OCI-LY1 (cell line): ENCODE results near the gene VWA2.

Source experiments
- H2AFZ ChIP-seq: fragments of 200-600 bp; sonication (generic), shearing (Covaris generic); 2 replicates; pipeline ENCODE4 v1.6.0; 2014; ENCODE audit warnings: antibody characterized with exemption, mild to moderate bottlenecking, low read length
- H3F3A ChIP-seq: fragments of 200-600 bp; sonication (generic), shearing (Covaris generic); 2 replicates; pipeline ENCODE4 v1.6.0; 2014; ENCODE audit warnings: mild to moderate bottlenecking, antibody characterized with exemption, low read length, moderate library complexity; ENCODE audit not compliant: insufficient read depth
- H3K27ac ChIP-seq: fragments of 200-600 bp; sonication (generic); 2 replicates; pipeline ENCODE4 v1.5.1; 2014; ENCODE audit warnings: low read length, mixed run types, mild to moderate bottlenecking, low read depth; ENCODE audit not compliant: poor library complexity, severe bottlenecking
- H3K27me3 ChIP-seq: fragments of 200-600 bp; sonication (generic); 2 replicates; pipeline ENCODE4 v1.6.0; 2014; ENCODE audit warnings: antibody characterized with exemption, mild to moderate bottlenecking, low read length, moderate library complexity; ENCODE audit not compliant: insufficient read depth
- H3K36me3 ChIP-seq: fragments of 200-600 bp; sonication (generic); 2 replicates; pipeline ENCODE4 v1.6.1; 2014; ENCODE audit warnings: mild to moderate bottlenecking, antibody characterized with exemption, low read length, moderate library complexity, mixed read lengths; ENCODE audit not compliant: insufficient read depth
- H3K4me1 ChIP-seq: fragments of 200-600 bp; sonication (generic); 2 replicates; pipeline ENCODE4 v1.5.1; 2014; ENCODE audit warnings: mild to moderate bottlenecking, low read length, moderate library complexity; ENCODE audit not compliant: insufficient read depth, severe bottlenecking
- H3K4me2 ChIP-seq: fragments of 200-600 bp; sonication (generic), shearing (Covaris generic); 2 replicates; pipeline ENCODE4 v1.6.1; 2014; ENCODE audit warnings: low read length
- H3K4me3 ChIP-seq: fragments of 200-600 bp; sonication (generic); 2 replicates; pipeline ENCODE4 v1.5.1; 2014; ENCODE audit warnings: low read length, low read depth, mild to moderate bottlenecking, mixed read lengths; ENCODE audit not compliant: poor library complexity, severe bottlenecking
- H3K79me2 ChIP-seq: fragments of 200-600 bp; shearing (Covaris generic); 2 replicates; pipeline ENCODE4 v1.6.1; 2016; ENCODE audit warnings: mixed run types, low read length, mixed read lengths; ENCODE audit not compliant: insufficient read depth
- H3K9ac ChIP-seq: fragments of 200-600 bp; sonication (generic), shearing (Covaris generic); 2 replicates; pipeline ENCODE4 v1.6.1; 2014; ENCODE audit warnings: mild to moderate bottlenecking, low read length, mixed read lengths
- H3K9me2 ChIP-seq: fragments of 200-600 bp; sonication (generic), shearing (Covaris generic); 2 replicates; pipeline ENCODE4 v1.6.1; 2014; ENCODE audit warnings: low read depth, mild to moderate bottlenecking, low read length, mixed read lengths
- H3K9me3 ChIP-seq: fragments of 200-600 bp; shearing (Covaris generic); 2 replicates; pipeline ENCODE4 v1.6.1; 2014; ENCODE audit warnings: low read length, mixed read lengths
- H4K20me1 ChIP-seq: fragments of 200-600 bp; sonication (generic), shearing (Covaris generic); 2 replicates; pipeline ENCODE4 v1.6.0; 2016; ENCODE audit warnings: mild to moderate bottlenecking, low read length; ENCODE audit not compliant: insufficient read depth
- EZH2 ChIP-seq: fragments of 200-600 bp; sonication (generic), shearing (Covaris generic); IDR thresholded peaks from 2 replicates; pipeline ENCODE4 v1.8.0; 2017; ENCODE audit warnings: borderline replicate concordance, mixed run types, mild to moderate bottlenecking, antibody characterized with exemption, low read length, moderate library complexity, mixed read lengths
- TF ChIP-seq, protein P1 (sequence below): fragments of 200-600 bp; sonication (generic), shearing (Covaris generic); IDR thresholded peaks from 2 replicates; pipeline ENCODE4 v1.5.1; 2017; ENCODE audit warnings: mild to moderate bottlenecking, antibody characterized with exemption, low read length, moderate library complexity, mixed read lengths

Gene VWA2

DNA sequence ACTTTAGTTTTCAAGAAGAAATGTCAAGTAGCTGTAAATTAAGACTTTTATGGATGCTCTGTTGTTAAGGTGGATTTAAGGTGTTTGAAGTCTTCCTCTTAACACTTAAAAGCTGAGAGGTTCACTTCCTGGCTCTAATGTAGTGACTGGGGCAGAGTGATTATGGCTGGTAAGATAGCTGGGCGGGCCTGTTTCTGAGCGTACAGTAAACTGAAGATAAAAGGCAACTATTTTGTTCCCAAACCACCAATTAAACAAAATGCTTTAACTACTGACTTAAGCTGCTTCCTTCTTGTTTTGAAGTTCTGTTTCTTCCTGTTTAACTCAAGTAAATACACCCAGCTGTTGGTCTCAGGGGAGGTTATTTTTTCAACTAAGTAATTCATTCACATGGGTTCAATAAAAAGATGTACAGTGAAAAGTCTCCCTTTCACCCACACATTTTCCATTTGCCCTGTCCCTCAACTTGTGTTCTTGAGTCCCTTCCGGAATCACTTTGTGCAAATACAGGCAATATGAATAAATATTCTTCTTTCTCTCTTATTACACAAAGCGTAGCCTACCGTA, 19.3 kb downstream of the VWA2 start:
- no peaks in the 10 kb centered on the region for H3K4me1 ChIP-seq
- no peaks in the 10 kb centered on the region for H3K79me2 ChIP-seq
- no peaks in the 10 kb centered on the region for H3K36me3 ChIP-seq
- TF ChIP-seq, protein P1, sequence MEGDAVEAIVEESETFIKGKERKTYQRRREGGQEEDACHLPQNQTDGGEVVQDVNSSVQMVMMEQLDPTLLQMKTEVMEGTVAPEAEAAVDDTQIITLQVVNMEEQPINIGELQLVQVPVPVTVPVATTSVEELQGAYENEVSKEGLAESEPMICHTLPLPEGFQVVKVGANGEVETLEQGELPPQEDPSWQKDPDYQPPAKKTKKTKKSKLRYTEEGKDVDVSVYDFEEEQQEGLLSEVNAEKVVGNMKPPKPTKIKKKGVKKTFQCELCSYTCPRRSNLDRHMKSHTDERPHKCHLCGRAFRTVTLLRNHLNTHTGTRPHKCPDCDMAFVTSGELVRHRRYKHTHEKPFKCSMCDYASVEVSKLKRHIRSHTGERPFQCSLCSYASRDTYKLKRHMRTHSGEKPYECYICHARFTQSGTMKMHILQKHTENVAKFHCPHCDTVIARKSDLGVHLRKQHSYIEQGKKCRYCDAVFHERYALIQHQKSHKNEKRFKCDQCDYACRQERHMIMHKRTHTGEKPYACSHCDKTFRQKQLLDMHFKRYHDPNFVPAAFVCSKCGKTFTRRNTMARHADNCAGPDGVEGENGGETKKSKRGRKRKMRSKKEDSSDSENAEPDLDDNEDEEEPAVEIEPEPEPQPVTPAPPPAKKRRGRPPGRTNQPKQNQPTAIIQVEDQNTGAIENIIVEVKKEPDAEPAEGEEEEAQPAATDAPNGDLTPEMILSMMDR, result no peak
- no peak for TF ChIP-seq EZH2
- H3K9me3 ChIP-seq, result no peaks in the 10 kb centered on the region
- H3K27ac ChIP-seq, result no peak overlapping the region
- H3K27me3 ChIP-seq, result no peaks in the 10 kb centered on the region
- H3K9me2 ChIP-seq, result no peaks in the 10 kb centered on the region
- H3K9ac ChIP-seq, result no peak overlapping the region
- H2AFZ ChIP-seq, result no peak overlapping the region
- H3K4me3 ChIP-seq, result no peak overlapping the region
- no peaks in the 10 kb centered on the region for H3F3A ChIP-seq
- no peak overlapping the region for H3K4me2 ChIP-seq
- H4K20me1 ChIP-seq, result no peaks in the 10 kb centered on the region

DNA sequence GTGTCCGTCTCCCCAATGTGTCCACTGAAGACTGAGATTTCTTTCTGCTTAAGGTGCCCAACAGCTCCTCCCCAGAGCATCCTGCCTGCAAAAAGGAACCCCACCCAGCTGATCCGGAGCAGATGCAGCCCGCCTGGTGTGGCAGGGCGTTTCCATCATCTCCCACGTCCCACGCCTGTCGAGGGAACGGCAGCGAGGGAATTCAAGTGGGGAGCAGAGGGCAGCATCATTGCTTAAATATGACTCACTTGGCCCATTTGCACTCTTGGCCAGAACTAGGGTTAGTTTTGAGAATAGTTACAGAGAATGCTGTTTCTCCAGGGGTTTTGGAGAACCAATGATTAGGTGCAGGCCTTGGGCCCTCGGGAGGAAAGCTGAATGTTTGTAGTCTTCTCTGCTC, 20.8 kb downstream of the VWA2 start:
- Histone ChIP-seq H3K4me3 (no peak overlapping the region), H3K27ac (no peak overlapping the region), H3F3A (no peaks in the 10 kb centered on the region), H3K9ac (no peak overlapping the region), H4K20me1 (no peaks in the 10 kb centered on the region), H3K9me3 (no peaks in the 10 kb centered on the region), H3K36me3 (no peaks in the 10 kb centered on the region), H3K4me2 (no peak overlapping the region), H2AFZ (no peak overlapping the region), H3K79me2 (no peaks in the 10 kb centered on the region), H3K4me1 (no peaks in the 10 kb centered on the region), H3K9me2 (no peaks in the 10 kb centered on the region), H3K27me3 (no peaks in the 10 kb centered on the region)
- TF ChIP-seq, protein P1, result no peak
- TF ChIP-seq EZH2, result no peak

DNA sequence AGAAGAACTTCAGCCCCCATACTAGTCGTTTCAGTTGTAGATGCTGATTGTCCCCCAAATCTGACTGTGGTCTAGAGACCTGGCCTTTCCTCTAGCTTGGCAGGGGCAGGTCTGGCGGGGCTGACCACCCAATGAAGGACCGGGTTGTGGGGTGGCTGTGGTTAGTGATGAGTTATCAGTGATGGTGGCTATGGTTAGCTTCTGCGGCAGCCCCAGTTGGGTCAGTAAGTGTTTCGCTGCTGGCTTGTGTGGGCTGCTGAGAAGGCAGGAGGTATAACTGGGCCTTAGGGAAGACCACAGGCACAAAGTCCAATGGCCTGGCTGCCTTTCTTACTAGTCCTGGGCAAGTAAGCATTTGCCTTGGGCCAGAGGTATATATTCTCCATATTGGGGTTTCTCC, 21.3 kb downstream of the VWA2 start:
- no peak overlapping the region for H2AFZ ChIP-seq
- H3K27ac ChIP-seq, result no peak overlapping the region
- no peaks in the 10 kb centered on the region for H4K20me1 ChIP-seq
- no peaks in the 10 kb centered on the region for H3F3A ChIP-seq
- H3K4me3 ChIP-seq, result no peak overlapping the region
- H3K27me3 ChIP-seq, result no peaks in the 10 kb centered on the region
- no peak for TF ChIP-seq EZH2
- TF ChIP-seq, protein P1, result no peak
- no peaks in the 10 kb centered on the region for H3K9me2 ChIP-seq
- no peak overlapping the region for H3K9ac ChIP-seq
- no peaks in the 10 kb centered on the region for H3K79me2 ChIP-seq
- H3K4me2 ChIP-seq, result no peak overlapping the region
- H3K9me3 ChIP-seq, result no peaks in the 10 kb centered on the region
- H3K36me3 ChIP-seq, result no peaks in the 10 kb centered on the region
- no peaks in the 10 kb centered on the region for H3K4me1 ChIP-seq
